ENCODE data around the gene COG5. TPM values are rescaled to one million over a fixed set of nuclear protein-coding genes. Genes with fewer than 3 reads are reported as not detected.

Gene COG5
- total and polyA plus RNA-seq, 2 experiments from 2014 or later: 15.4 to 36.5 TPM

- ATAC-seq: no peak
Measured at GRCh38 chr7:107332488-107333269, 231.0 kb downstream of the COG5 start.

More at GRCh38 chr7:107332488-107333269, 231.0 kb downstream of the COG5 start:
- TF ChIP-seq CREB1 (CRISPR knock-in tag; IDR thresholded peaks at IDR 0.05; ENCODE audit: low read depth) (no peak), NANOG (IDR thresholded peaks at IDR 0.05; ENCODE audit: borderline replicate concordance) (no peak), ZNF114 (CRISPR knock-in tag; IDR thresholded peaks at IDR 0.05) (no peak), EZH2 (IDR thresholded peaks at IDR 0.05; ENCODE audit: low read depth, unreplicated experiment) (no peak), POLR2AphosphoS5 (IDR thresholded peaks at IDR 0.05; ENCODE audit: low read depth) (no peak), JUNB (IDR thresholded peaks at IDR 0.05; ENCODE audit: unreplicated experiment) (no peak), ZNF462 (CRISPR knock-in tag; IDR thresholded peaks at IDR 0.05) (no peak), STAT1 (IDR thresholded peaks at IDR 0.05; ENCODE audit: unreplicated experiment) (no peak), ZNF331 (CRISPR knock-in tag; IDR thresholded peaks at IDR 0.05; ENCODE audit: low read depth) (no peak), CTCF (conservative IDR thresholded peaks at IDR 0.05; ENCODE audit: low read depth in 2 of 2) (no peak), EZH2phosphoT487 (IDR thresholded peaks at IDR 0.05; ENCODE audit: unreplicated experiment) (no peak)
- TF ChIP-seq, protein P1, sequence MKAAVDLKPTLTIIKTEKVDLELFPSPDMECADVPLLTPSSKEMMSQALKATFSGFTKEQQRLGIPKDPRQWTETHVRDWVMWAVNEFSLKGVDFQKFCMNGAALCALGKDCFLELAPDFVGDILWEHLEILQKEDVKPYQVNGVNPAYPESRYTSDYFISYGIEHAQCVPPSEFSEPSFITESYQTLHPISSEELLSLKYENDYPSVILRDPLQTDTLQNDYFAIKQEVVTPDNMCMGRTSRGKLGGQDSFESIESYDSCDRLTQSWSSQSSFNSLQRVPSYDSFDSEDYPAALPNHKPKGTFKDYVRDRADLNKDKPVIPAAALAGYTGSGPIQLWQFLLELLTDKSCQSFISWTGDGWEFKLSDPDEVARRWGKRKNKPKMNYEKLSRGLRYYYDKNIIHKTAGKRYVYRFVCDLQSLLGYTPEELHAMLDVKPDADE (IDR thresholded peaks at IDR 0.05): no peak
- TF ChIP-seq, protein P2, sequence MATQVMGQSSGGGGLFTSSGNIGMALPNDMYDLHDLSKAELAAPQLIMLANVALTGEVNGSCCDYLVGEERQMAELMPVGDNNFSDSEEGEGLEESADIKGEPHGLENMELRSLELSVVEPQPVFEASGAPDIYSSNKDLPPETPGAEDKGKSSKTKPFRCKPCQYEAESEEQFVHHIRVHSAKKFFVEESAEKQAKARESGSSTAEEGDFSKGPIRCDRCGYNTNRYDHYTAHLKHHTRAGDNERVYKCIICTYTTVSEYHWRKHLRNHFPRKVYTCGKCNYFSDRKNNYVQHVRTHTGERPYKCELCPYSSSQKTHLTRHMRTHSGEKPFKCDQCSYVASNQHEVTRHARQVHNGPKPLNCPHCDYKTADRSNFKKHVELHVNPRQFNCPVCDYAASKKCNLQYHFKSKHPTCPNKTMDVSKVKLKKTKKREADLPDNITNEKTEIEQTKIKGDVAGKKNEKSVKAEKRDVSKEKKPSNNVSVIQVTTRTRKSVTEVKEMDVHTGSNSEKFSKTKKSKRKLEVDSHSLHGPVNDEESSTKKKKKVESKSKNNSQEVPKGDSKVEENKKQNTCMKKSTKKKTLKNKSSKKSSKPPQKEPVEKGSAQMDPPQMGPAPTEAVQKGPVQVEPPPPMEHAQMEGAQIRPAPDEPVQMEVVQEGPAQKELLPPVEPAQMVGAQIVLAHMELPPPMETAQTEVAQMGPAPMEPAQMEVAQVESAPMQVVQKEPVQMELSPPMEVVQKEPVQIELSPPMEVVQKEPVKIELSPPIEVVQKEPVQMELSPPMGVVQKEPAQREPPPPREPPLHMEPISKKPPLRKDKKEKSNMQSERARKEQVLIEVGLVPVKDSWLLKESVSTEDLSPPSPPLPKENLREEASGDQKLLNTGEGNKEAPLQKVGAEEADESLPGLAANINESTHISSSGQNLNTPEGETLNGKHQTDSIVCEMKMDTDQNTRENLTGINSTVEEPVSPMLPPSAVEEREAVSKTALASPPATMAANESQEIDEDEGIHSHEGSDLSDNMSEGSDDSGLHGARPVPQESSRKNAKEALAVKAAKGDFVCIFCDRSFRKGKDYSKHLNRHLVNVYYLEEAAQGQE (IDR thresholded peaks at IDR 0.05; ENCODE audit: unreplicated experiment): no peak
- no peaks in the 10 kb centered on the region for H3K27me3 ChIP-seq (ENCODE audit: insufficient read depth)
- Mint-ChIP-seq H3K9me3 (no peaks in the 10 kb centered on the region), H3K4me3 (no peak overlapping the region), H3K4me1 (no peaks in the 10 kb centered on the region), H3K27ac (no peak overlapping the region), H3K36me3 (ENCODE audit: low read depth) (no peaks in the 10 kb centered on the region), H3K27me3 (ENCODE audit: insufficient read depth, low read depth, poor library complexity) (peaks cover 4% of the 10 kb centered on the region)
- H2AFZ ChIP-seq: no peak overlapping the region
- H3K4me3 ChIP-seq: no peak overlapping the region
- H3K4me2 ChIP-seq: no peak overlapping the region
- H3K4me1 ChIP-seq (ENCODE audit: insufficient read depth): no peaks in the 10 kb centered on the region
- no peaks in the 10 kb centered on the region for H3F3A ChIP-seq (replicated peaks; ENCODE audit: low read depth)
- H3K36me3 ChIP-seq (ENCODE audit: insufficient read depth): no peaks in the 10 kb centered on the region
- no peaks in the 10 kb centered on the region for H3K9me2 ChIP-seq (ENCODE audit: insufficient read depth)
- H3K27ac ChIP-seq (ENCODE audit: low read depth): no peak overlapping the region
- DNase-seq (ENCODE audit: low spot score): no peak
- no peaks in the 10 kb centered on the region for H3K79me2 ChIP-seq (replicated peaks; ENCODE audit: insufficient read depth)
- H4K20me1 ChIP-seq (replicated peaks; ENCODE audit: insufficient read depth): no peaks in the 10 kb centered on the region; the same call in 1 of the 2 replicates
